ENCODE data around the gene ITGB5. TPM values are rescaled to one million over a fixed set of nuclear protein-coding genes. Genes with fewer than 3 reads are reported as not detected.

The ITGB5 gene
- total RNA-seq, 4 donors from 2014 or later: 155 to 452 (median 234) TPM

DNA sequence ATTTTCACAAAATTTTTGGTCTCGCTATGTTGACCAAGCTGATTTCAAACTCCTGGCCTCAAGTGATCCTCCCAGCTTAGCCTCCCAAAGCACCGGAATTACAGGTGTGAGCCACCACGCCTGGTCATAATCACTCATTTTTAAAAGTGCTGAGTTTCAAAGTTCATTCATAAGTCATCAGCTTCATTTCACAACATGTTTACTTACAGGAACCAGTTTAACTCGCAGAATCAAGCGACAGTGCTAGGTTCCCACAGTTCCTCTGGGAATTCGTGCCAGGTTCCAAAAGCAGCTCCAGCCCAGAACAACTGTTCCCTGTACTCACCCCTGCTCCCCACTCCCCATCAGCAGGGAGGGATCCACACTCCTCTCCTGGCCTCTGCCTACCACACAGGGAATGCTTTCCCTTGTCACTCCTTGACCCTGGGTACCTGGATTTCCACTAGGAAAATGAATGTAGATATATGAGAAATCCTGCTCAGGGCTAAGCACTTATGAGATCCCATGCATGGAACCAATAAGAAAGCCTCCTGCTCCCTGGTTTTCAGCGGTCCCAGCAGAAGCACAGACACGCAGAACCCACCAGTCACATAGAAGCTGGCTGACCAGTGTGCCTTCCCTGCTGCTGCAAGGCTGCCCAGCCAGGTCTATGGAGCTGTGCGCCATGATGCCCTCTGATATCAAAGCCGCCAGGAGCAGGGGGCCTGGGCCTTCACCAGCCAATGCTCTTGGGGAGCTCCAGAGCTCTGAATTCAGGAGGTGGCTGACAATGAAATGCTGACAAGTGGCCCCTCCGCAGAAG lies 72.3 kb downstream of the ITGB5 start:
- DNase-seq (ENCODE audit: low spot score) (no peak), ATAC-seq (ENCODE audit: low FRiP score) (no peak)
- TF ChIP-seq, protein P1, sequence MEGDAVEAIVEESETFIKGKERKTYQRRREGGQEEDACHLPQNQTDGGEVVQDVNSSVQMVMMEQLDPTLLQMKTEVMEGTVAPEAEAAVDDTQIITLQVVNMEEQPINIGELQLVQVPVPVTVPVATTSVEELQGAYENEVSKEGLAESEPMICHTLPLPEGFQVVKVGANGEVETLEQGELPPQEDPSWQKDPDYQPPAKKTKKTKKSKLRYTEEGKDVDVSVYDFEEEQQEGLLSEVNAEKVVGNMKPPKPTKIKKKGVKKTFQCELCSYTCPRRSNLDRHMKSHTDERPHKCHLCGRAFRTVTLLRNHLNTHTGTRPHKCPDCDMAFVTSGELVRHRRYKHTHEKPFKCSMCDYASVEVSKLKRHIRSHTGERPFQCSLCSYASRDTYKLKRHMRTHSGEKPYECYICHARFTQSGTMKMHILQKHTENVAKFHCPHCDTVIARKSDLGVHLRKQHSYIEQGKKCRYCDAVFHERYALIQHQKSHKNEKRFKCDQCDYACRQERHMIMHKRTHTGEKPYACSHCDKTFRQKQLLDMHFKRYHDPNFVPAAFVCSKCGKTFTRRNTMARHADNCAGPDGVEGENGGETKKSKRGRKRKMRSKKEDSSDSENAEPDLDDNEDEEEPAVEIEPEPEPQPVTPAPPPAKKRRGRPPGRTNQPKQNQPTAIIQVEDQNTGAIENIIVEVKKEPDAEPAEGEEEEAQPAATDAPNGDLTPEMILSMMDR (IDR thresholded peaks at IDR 0.05): no peak

GRCh38 chr3:124813541-124813940 lies 73.6 kb downstream of the ITGB5 start:
- TF ChIP-seq, protein P1 (IDR thresholded peaks at IDR 0.05): no peak
- no peak for ATAC-seq (ENCODE audit: low FRiP score)
- DNase-seq (ENCODE audit: low spot score): no peak

GRCh38 chr3:124812291-124813265 lies 74.6 kb downstream of the ITGB5 start:
- DNase-seq (ENCODE audit: low spot score) (no peak), ATAC-seq (ENCODE audit: low FRiP score) (peak; percentile 86)

DNA sequence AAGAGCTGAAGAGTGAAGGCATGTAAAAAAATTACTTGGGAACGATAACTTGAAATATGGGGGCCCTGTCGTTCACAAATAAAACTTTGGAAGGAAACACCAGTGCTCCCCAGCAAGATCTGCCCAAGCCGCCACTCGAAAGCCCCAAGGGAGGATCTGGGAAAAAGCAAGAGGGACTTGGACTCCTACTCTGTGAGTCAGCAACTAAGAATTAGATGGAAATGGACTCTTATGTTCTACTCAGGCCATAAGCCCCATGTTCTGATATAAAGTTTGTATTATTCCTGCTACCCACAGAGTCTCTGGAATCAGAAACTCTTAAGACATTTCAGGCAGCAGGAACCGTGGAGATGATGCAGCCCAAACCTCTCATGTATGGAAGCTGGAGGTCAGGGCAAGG lies 75.7 kb downstream of the ITGB5 start:
- ATAC-seq (ENCODE audit: low FRiP score) (no peak), DNase-seq (ENCODE audit: low spot score) (no peak)
- TF ChIP-seq, protein P1 (IDR thresholded peaks at IDR 0.05): no peak

More at GRCh38 chr3:124812291-124813265, 74.6 kb downstream of the ITGB5 start:
- TF ChIP-seq, protein P1 (IDR thresholded peaks at IDR 0.05): no peak

- TF ChIP-seq, protein P1 (IDR thresholded peaks at IDR 0.05): no peak
- ATAC-seq (ENCODE audit: low FRiP score) (no peak), DNase-seq (ENCODE audit: low spot score) (no peak)
Measured at GRCh38 chr3:124810970-124811369, 76.2 kb downstream of the ITGB5 start.

- TF ChIP-seq, protein P1 (IDR thresholded peaks at IDR 0.05): no peak
- DNase-seq (ENCODE audit: low spot score) (no peak), ATAC-seq (ENCODE audit: low FRiP score) (no peak)
Measured at GRCh38 chr3:124809039-124809438, 78.1 kb downstream of the ITGB5 start.
